ENCODE data around the gene IFI44L. TPM values are rescaled to one million over a fixed set of nuclear protein-coding genes. Genes with fewer than 3 reads are reported as not detected.

IFI44L gene
- total RNA-seq, 1 donor, result 29.3 TPM

DNA sequence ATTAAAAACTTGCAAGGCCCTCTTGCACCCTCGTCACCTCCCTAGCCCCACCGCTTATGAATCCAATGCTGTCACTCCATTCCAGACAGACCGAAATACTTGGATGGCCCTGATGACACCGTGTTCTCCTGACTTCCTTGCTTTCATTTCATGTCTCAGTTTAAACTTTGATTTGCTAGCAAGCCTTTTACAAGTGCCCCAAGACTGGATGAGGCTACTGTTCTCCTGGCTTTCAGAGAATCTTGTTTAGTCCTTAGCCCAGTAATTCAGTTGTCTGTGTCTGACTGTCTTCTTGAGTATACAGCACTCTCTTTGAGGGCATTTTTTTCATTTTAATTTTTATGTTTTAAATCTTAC lies 824 bp upstream of the IFI44L start:
- H3K9me3 ChIP-seq (ENCODE audit: low read depth, low read length), result no peaks in the 10 kb centered on the region
- H3K4me3 ChIP-seq (ENCODE audit: low read length), result no peak overlapping the region
- H3K4me1 ChIP-seq (ENCODE audit: insufficient read depth, low read length), result peaks cover 39% of the 10 kb centered on the region
- H3K27me3 ChIP-seq (ENCODE audit: insufficient read depth, low read length), result no peaks in the 10 kb centered on the region

DNA sequence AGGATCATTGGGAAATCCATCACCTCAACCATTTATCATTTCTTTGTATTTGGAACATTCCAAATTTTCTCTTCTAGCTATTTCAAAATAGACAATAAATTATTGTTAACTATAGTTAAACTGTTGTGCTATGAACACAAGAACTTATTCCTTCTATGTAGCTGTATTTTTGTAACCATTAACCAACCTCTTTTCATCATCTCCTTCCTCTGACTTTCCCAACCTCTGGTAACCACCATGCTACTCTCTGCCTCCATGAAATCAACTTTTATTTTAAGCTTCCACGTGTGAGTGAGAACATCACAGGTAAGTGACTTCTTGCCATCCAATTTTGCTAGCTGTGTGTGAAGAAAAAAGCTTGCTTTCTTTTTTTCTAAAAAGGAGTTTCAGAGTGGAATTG lies 418 bp downstream of the IFI44L start:
- Histone ChIP-seq H3K4me3 (ENCODE audit: low read length) (peak overlapping the region; percentile 53), H3K4me1 (ENCODE audit: insufficient read depth, low read length) (peaks cover 39% of the 10 kb centered on the region), H3K27me3 (ENCODE audit: insufficient read depth, low read length) (no peaks in the 10 kb centered on the region), H3K9me3 (ENCODE audit: low read depth, low read length) (no peaks in the 10 kb centered on the region)

DNA sequence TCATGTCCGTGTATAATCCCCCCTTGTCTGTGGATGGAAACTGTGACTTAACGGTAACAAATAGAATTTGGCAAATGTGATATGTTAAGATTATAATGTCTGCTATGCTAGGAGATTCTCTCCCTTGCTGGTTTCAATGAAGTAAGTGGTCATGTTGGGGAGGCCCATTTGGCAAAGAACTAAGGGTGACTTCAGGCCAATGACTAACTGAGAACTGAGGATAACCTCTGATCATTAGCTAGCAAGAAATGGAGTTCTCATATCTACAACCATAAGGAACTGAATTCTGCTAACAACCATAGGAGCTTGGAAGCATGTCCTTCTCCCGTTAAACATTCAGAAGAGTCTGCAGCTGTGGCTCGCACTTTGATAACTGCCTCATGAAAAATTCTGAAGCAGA lies 2.3 kb downstream of the IFI44L start:
- no peaks in the 10 kb centered on the region for H3K9me3 ChIP-seq (ENCODE audit: low read depth, low read length)
- H3K27me3 ChIP-seq (ENCODE audit: insufficient read depth, low read length), result no peaks in the 10 kb centered on the region
- H3K4me3 ChIP-seq (ENCODE audit: low read length), result peak overlapping the region; percentile 4
- peaks cover 39% of the 10 kb centered on the region for H3K4me1 ChIP-seq (ENCODE audit: insufficient read depth, low read length)

DNA sequence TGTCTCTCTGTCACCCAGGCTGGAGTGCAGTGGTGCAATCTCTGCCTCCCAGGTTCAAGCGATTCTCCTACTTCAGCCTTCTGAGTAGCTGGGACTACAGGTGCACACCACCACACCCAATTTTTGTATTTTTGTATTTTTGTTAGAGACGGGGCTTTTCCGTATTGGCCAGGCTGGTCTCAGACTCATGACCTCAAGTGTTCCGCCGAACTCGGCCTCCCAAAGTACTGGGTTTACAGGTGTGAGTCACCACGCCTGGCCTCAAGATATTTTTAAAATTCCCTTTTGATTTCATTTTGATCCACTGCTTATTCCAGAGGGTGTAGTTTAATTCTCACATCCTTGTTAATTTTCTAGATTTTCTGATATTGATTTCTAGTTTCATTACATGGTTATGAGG lies 3.8 kb downstream of the IFI44L start:
- Histone ChIP-seq H3K4me3 (ENCODE audit: low read length) (no peak overlapping the region), H3K4me1 (ENCODE audit: insufficient read depth, low read length) (peaks cover 35% of the 10 kb centered on the region)

DNA sequence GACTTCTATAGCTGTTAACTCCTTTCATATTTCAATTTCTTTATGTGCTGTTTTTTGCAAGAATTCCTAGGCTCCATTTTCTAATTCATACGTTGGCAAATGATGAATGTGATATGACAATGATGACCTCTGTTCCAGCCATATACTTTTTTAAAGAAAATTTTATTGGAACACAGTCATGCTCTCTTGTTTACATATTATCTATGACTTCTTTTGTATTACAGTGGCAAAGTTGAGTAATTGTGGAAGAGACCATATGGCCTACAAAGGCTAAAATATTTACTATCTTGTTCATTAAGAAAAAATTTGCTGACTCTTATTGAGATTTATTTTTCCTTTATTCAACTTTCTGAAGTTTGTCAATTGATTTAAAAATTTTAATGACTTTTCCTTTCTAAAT lies 7.1 kb downstream of the IFI44L start:
- H3K4me3 ChIP-seq (ENCODE audit: low read length), result no peak overlapping the region
- no peaks in the 10 kb centered on the region for H3K27me3 ChIP-seq (ENCODE audit: insufficient read depth, low read length)
- no peaks in the 10 kb centered on the region for H3K9me3 ChIP-seq (ENCODE audit: low read depth, low read length)
- H3K4me1 ChIP-seq (ENCODE audit: insufficient read depth, low read length), result peaks cover 14% of the 10 kb centered on the region

More for the DNA sequence above, 3.8 kb downstream of the IFI44L start:
- no peaks in the 10 kb centered on the region for H3K9me3 ChIP-seq (ENCODE audit: low read depth, low read length)
- H3K27me3 ChIP-seq (ENCODE audit: insufficient read depth, low read length), result no peaks in the 10 kb centered on the region

DNA sequence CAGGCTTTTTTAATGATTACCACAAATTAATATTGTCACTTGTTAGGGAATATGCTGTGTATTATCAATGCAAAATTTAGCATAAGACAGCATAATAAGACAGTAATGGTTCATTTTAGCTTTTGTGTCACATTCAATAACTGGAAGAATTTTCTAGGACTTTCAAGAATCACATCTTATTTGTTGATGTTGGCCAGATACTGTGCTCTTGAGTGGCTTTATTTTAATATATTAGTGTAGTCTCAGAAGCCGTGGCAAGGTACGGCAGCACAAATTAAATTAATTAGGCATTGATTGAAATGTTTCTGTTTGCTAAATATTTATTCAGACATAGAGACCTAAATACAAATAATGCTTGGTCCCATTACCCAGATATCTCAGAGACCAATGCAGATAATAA lies 10.4 kb downstream of the IFI44L start:
- no peak overlapping the region for H3K4me3 ChIP-seq (ENCODE audit: low read length)
- H3K4me1 ChIP-seq (ENCODE audit: insufficient read depth, low read length), result no peaks in the 10 kb centered on the region
- H3K27me3 ChIP-seq (ENCODE audit: insufficient read depth, low read length), result no peaks in the 10 kb centered on the region
- no peaks in the 10 kb centered on the region for H3K9me3 ChIP-seq (ENCODE audit: low read depth, low read length)

DNA sequence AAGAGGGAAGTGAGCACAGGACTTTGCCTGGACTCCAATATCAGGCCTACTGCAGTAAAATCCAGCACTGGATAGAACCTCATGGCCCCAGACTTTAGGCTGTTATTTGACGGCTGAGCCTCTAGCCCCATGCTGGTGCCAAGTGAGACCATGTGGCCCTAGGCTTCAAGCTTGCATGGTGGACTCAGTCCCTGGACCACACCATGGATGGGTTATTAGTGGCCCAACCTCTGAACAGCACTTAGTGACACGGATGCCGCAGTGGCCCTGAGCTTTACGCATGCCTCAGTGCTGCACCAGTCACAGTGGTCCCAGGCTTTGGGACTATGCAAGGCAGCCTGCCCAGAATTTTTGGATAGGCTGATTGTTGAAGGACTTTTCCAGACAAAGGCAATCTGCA lies 13.0 kb downstream of the IFI44L start:
- H3K27me3 ChIP-seq (ENCODE audit: insufficient read depth, low read length), result no peaks in the 10 kb centered on the region
- H3K4me3 ChIP-seq (ENCODE audit: low read length), result no peak overlapping the region
- no peaks in the 10 kb centered on the region for H3K9me3 ChIP-seq (ENCODE audit: low read depth, low read length)
- H3K4me1 ChIP-seq (ENCODE audit: insufficient read depth, low read length), result no peaks in the 10 kb centered on the region

- Histone ChIP-seq H3K4me1 (ENCODE audit: insufficient read depth, low read length) (peaks cover 9% of the 10 kb centered on the region), H3K27me3 (ENCODE audit: insufficient read depth, low read length) (no peaks in the 10 kb centered on the region), H3K9me3 (ENCODE audit: low read depth, low read length) (no peaks in the 10 kb centered on the region), H3K4me3 (ENCODE audit: low read length) (no peak overlapping the region)
Measured at GRCh38 chr1:78640462-78640861, 20.2 kb downstream of the IFI44L start.

DNA sequence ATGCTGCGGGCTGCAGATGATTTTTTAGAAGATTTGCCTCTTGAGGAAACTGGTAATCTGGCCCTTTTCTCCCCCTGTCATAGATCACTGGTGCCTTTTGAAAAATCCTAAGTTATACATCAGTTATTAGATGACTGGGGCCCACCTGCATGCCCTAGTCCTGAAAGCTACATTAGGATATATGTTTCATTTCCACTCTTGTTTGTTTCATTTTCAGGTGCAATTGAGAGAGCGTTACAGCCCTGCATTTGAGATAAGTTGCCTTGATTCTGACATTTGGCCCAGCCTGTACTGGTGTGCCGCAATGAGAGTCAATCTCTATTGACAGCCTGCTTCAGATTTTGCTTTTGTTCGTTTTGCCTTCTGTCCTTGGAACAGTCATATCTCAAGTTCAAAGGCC lies 21.3 kb downstream of the IFI44L start:
- peaks cover 20% of the 10 kb centered on the region for H3K4me1 ChIP-seq (ENCODE audit: insufficient read depth, low read length)
- H3K9me3 ChIP-seq (ENCODE audit: low read depth, low read length), result no peaks in the 10 kb centered on the region
- no peak overlapping the region for H3K4me3 ChIP-seq (ENCODE audit: low read length)
- H3K27me3 ChIP-seq (ENCODE audit: insufficient read depth, low read length), result no peaks in the 10 kb centered on the region

DNA sequence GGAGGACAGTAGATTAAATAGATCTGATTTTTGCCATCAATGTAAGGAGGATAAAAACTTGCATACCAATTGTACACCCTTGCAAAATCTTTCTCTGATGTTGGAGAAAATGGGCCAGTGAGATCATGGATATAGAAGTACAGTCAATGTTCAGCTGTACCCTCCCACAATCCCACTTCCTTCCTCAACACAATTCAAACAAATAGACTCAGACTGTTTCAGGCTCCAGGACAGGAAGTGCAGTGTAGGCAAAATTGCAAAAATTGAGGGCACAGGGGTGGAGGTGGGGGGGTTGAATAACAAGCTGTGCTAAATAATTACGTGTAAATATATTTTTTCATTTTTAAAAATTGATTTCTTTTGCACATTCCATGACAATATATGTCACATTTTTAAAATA lies 25.5 kb downstream of the IFI44L start:
- peaks cover 30% of the 10 kb centered on the region for H3K4me1 ChIP-seq (ENCODE audit: insufficient read depth, low read length)
- H3K4me3 ChIP-seq (ENCODE audit: low read length), result no peak overlapping the region
- H3K9me3 ChIP-seq (ENCODE audit: low read depth, low read length), result peaks cover 8% of the 10 kb centered on the region
- H3K27me3 ChIP-seq (ENCODE audit: insufficient read depth, low read length), result no peaks in the 10 kb centered on the region

DNA sequence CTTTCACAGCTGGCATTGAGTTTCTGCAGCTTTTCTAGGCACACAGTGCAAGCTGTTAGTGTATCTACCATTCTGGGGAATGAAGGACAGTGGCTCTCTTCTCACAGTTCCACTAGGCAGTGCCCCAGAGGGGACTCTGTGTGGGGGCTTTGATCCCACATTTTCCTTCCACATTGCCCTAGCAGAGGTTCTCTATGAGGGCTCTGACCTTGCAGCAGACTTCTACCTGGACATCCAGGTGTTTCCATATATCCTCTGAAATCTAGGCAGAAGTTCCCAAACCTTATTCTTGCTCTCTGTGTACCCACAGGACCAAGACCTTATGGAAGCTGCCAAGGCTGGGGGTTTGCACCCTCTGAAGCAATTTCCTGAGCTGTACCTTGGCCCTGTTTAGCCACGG lies 27.0 kb downstream of the IFI44L start:
- H3K4me1 ChIP-seq (ENCODE audit: insufficient read depth, low read length), result peaks cover 36% of the 10 kb centered on the region

DNA sequence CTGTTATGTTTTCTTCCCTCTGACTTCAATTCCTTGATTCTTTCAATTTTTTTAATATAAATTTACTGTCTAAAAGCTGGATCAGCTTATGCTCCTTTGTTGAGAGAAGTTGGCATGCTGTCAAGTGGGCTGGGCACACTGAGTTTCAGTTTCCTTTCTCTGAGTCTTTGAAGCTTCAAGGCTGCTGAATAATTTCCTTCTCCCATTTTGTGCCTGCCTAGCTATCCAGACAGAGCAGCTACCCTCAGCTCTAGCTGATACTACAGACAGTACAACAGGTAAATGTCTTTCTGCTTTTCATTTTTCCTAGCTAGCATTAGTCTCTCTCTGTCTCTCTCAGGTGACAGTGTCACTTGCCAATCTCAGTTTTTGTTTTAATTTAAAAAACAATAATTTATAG lies 29.4 kb downstream of the IFI44L start, which contains the start of gene IFI44:
IFI44 (plus strand) TSS at position 204 of the 400 bp plus-strand sequence. CDS start 365 bp downstream, outside the sequence.
- H3K9me3 ChIP-seq (ENCODE audit: low read depth, low read length), result peaks cover 8% of the 10 kb centered on the region
- H3K4me3 ChIP-seq (ENCODE audit: low read length), result peak within 1 kb of the TSS; percentile 49
- H3K27me3 ChIP-seq (ENCODE audit: insufficient read depth, low read length), result no peaks in the 10 kb centered on the region
- peaks cover 45% of the 10 kb centered on the region for H3K4me1 ChIP-seq (ENCODE audit: insufficient read depth, low read length)

More for the DNA sequence above, 27.0 kb downstream of the IFI44L start:
- H3K4me3 ChIP-seq (ENCODE audit: low read length), result no peak overlapping the region
- H3K27me3 ChIP-seq (ENCODE audit: insufficient read depth, low read length), result no peaks in the 10 kb centered on the region
- peaks cover 8% of the 10 kb centered on the region for H3K9me3 ChIP-seq (ENCODE audit: low read depth, low read length)

- Histone ChIP-seq H3K4me1 (ENCODE audit: insufficient read depth, low read length) (peaks cover 40% of the 10 kb centered on the region), H3K27me3 (ENCODE audit: insufficient read depth, low read length) (no peaks in the 10 kb centered on the region), H3K9me3 (ENCODE audit: low read depth, low read length) (peaks cover 8% of the 10 kb centered on the region), H3K4me3 (ENCODE audit: low read length) (peak overlapping the region; percentile 49)
Measured at GRCh38 chr1:78650114-78650660, 29.9 kb downstream of the IFI44L start.

DNA sequence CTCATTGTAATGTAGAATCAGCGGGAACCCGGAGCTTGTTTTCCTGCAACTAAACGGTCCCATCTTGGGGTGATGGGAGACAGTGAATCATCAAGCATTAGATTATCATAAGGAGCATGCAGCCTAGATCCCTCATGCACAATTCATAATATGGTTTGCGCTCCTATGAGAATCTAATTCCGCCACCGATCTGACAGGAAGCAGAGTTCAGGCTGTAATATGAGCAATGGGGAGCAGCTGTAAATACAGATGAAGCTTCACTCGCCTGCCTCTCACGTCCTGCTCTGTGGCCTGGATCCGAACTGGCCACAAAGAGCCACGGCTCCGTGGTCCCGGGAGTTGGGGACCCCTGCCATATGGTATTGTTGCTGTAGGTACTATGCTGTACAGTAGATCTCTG lies 31.0 kb downstream of the IFI44L start:
- Histone ChIP-seq H3K4me1 (ENCODE audit: insufficient read depth, low read length) (peaks cover 29% of the 10 kb centered on the region), H3K9me3 (ENCODE audit: low read depth, low read length) (peaks cover 8% of the 10 kb centered on the region), H3K4me3 (ENCODE audit: low read length) (peak overlapping the region; percentile 49), H3K27me3 (ENCODE audit: insufficient read depth, low read length) (no peaks in the 10 kb centered on the region)

GRCh38 chr1:78652019-78652560 lies 31.8 kb downstream of the IFI44L start:
- Histone ChIP-seq H3K9me3 (ENCODE audit: low read depth, low read length) (peaks cover 8% of the 10 kb centered on the region), H3K4me3 (ENCODE audit: low read length) (peak overlapping the region; percentile 0), H3K4me1 (ENCODE audit: insufficient read depth, low read length) (peaks cover 21% of the 10 kb centered on the region), H3K27me3 (ENCODE audit: insufficient read depth, low read length) (no peaks in the 10 kb centered on the region)

DNA sequence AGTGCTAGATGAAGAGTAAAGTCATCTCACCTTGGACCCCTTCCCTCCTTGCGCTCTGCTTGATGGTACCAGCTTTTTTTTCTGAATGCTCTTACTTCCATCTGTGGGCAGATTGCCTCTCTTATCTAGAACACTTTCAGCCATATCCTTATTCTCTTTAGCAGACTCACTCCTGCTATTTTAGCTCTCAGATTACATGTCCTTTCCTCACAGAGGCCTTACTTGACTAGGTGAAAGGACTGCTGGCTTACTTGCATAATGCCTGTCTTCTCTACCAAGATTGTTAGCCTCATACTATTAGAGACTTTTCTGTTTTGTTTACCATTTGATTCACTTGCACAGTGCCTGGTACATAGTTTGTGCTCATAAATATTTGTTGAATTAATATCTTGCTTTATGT lies 38.7 kb downstream of the IFI44L start:
- Histone ChIP-seq H3K4me3 (ENCODE audit: low read length) (no peak overlapping the region), H3K4me1 (ENCODE audit: insufficient read depth, low read length) (peaks cover under 1% of the 10 kb centered on the region), H3K9me3 (ENCODE audit: low read depth, low read length) (no peaks in the 10 kb centered on the region), H3K27me3 (ENCODE audit: insufficient read depth, low read length) (no peaks in the 10 kb centered on the region)

Data from mononuclear cell (primary cell).